ENCODE data around the gene KCNT2. TPM values are rescaled to one million over a fixed set of nuclear protein-coding genes. Genes with fewer than 3 reads are reported as not detected.

Gene KCNT2
- polyA plus RNA-seq, 1 of the 3 experiments (the other 2 are of a cell fraction) = 0.56 TPM

GRCh38 chr1:196598942-196599748 lies 9.1 kb downstream of the KCNT2 start:
- Histone ChIP-seq H3K27me3 (ENCODE audit: insufficient read depth) (no peaks in the 10 kb centered on the region), H3K4me2 (no peak overlapping the region), H3K9me2 (no peaks in the 10 kb centered on the region), H2AFZ (ENCODE audit: low read depth) (no peak overlapping the region), H3K79me2 (ENCODE audit: insufficient read depth) (no peaks in the 10 kb centered on the region), H3K4me3 (ENCODE audit: low read depth in 2 of 2, low read length in 1 of 2) (no peak overlapping the region), H3K9ac (no peak overlapping the region), H3K36me3 (replicated peaks in 1 of 2; ENCODE audit: control insufficient read depth in 1 of 2, insufficient read depth in 2 of 2, low read length in 1 of 2) (no peaks in the 10 kb centered on the region), H3F3A (replicated peaks; ENCODE audit: insufficient read depth) (no peaks in the 10 kb centered on the region), H3K9me3 (no peaks in the 10 kb centered on the region), H3K27ac (ENCODE audit: low read depth in 2 of 2, low read length in 1 of 2) (no peak overlapping the region), H3K4me1 (ENCODE audit: control insufficient read depth in 1 of 2, insufficient read depth in 2 of 2, low read depth in 1 of 2, low read length in 1 of 2) (peaks cover 0 to 2% of the 10 kb centered on the region in 2 experiments; a peak in 1 of 4 replicates), H4K20me1 (ENCODE audit: insufficient read depth) (no peaks in the 10 kb centered on the region)
- 57% methylated on average over 2 of the region's 2 CpGs for WGBS (ENCODE audit: low lambda C conversion rate)
- CTCF ChIA-PET = interaction anchor here (0.5 kb wide), 1 partner anchor 30 kb away, joined by 3 read pairs; no protein-coding TSS in a partner anchor
- peak; percentile 16 for DNase-seq
- TF ChIP-seq CHD2 (IDR thresholded peaks at IDR 0.05; ENCODE audit: low read length, partially characterized antibody) (no peak), SIN3A (IDR thresholded peaks at IDR 0.05; ENCODE audit: borderline replicate concordance, low read depth, low read length) (no peak), RCOR1 (IDR thresholded peaks at IDR 0.05; ENCODE audit: low read length) (no peak), EP300 (IDR thresholded peaks at IDR 0.05; ENCODE audit: borderline replicate concordance in 1 of 2, low read depth in 1 of 2, low read length in 1 of 2) (no peak), TEAD4 (IDR thresholded peaks at IDR 0.05; ENCODE audit: borderline replicate concordance, insufficient read depth) (no peak), USF2 (IDR thresholded peaks at IDR 0.05; ENCODE audit: borderline replicate concordance, low read depth, low read length) (no peak), MXI1 (IDR thresholded peaks at IDR 0.05; ENCODE audit: low read depth, low read length) (no peak), FOXJ3 (CRISPR knock-in tag; IDR thresholded peaks at IDR 0.05) (no peak), REST (IDR thresholded peaks at IDR 0.05; ENCODE audit: low read depth, low read length) (no peak), GABPA (IDR thresholded peaks at IDR 0.05; ENCODE audit: low read depth) (no peak), MAX (IDR thresholded peaks at IDR 0.05; ENCODE audit: low read depth) (no peak), PBX3 (IDR thresholded peaks at IDR 0.05) (no peak)
- POLR2A ChIA-PET = interaction anchor here (1.1 kb wide), 1 partner anchor 10 kb away, joined by 3 read pairs; the partner anchor contains the start of gene KCNT2
